CD4-positive, alpha-beta T cell treated with Interleukin-21 for 1 hour (primary cell): ENCODE data around the gene AGMO.

Source experiments
- DNase-seq: peaks from one replicate; pipeline ENCODE4 v3.0.0-alpha.2; 2020

Gene AGMO

GRCh38 chr7:15494711-15495110, 67.1 kb downstream of the AGMO start:
- DNase-seq = no peak

- no peak for DNase-seq
Measured at GRCh38 chr7:15491361-15491760, 70.5 kb downstream of the AGMO start.

- DNase-seq = no peak
Measured at GRCh38 chr7:15490291-15490690, 71.5 kb downstream of the AGMO start.

DNA sequence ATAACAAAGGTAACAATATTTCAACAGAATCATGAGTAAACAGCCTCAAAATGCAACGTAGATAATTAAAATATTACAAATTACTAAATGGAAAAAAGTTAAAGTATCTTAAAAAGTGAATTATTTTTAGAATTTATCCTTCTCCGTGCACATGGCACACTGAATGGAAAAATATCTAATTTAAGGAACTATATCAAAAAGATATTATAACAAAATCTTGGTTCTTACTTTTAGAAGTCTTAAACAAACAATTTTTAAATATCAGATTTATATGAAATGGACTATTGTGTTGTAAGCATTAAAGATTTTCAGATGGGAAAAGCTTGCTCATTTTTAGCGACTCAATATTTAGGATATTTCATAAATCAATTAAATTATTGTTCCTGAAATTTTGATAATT, 72.0 kb downstream of the AGMO start:
- DNase-seq = no peak

DNA sequence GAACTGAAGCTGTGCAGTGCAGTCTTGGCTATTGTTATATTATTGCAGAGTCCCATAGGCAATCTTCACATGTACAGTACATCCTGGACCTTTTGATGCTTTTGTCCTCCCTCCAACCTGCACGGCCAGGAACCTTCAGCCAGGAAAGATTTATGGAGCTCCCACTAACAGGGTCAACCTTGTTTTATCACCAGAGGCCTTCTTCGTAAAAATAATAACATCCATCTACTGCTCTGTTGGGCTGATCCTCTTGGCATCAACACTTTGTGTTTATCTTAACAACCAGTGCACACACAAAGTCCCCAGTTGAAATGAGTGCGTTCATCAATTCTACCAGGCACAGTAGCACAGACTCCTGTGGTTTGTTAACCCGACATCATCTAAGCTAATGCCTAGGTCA, 72.4 kb downstream of the AGMO start:
- DNase-seq = no peak

- no peak for DNase-seq
Measured at GRCh38 chr7:15488401-15488800, 73.4 kb downstream of the AGMO start.

DNA sequence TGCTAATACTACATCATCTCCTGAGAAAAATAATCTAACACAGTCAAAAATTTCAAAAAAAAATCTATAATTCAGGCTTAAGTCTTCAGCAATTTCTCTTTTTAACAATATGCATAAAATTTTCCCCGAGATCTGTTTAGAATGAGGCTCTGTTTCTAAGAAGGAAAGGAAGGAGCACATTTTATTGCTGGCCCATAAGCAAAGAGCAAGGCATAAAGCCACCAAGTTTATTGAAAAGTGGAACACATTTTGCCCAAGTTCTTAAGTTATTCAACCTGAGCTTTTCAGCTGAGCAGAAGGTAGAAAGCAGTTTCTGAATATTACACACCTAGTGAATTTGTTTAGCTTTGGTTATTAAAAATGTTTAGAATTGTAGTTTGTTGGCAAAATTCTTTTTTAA, 73.9 kb downstream of the AGMO start:
- DNase-seq = no peak

- no peak for DNase-seq
Measured at GRCh38 chr7:15485998-15486397, 75.8 kb downstream of the AGMO start.

- no peak for DNase-seq
Measured at GRCh38 chr7:15485431-15485830, 76.4 kb downstream of the AGMO start.

- no peak for DNase-seq
Measured at GRCh38 chr7:15481132-15481531, 80.7 kb downstream of the AGMO start.

- no peak for DNase-seq
Measured at GRCh38 chr7:15478401-15478800, 83.4 kb downstream of the AGMO start.

DNA sequence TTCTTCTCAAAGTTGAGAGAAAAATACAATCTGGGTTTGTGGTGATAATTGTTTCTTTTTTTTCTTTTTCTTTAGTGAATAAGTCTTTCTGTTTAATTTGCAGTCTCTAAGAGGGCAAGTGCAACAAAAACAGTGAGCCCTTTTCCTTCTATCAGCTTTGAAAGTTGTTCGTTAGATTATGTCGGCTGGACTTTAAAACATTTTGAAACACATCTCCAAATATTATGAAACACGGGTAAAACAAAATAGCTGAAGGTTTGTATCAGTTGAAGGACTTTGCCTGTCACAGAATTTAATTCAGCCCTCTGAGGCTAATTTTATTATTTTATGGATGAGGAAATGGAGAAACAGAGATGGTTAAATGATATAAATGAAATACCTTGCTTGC, 85.3 kb downstream of the AGMO start:
- DNase-seq = no peak

- no peak for DNase-seq
Measured at GRCh38 chr7:15475808-15476530, 85.8 kb downstream of the AGMO start.

- DNase-seq = no peak
Measured at GRCh38 chr7:15471669-15471950, 90.2 kb downstream of the AGMO start.

GRCh38 chr7:15470825-15471668, 90.8 kb downstream of the AGMO start:
- no peak for DNase-seq

GRCh38 chr7:15464667-15465121, 97.1 kb downstream of the AGMO start:
- DNase-seq = no peak

DNA sequence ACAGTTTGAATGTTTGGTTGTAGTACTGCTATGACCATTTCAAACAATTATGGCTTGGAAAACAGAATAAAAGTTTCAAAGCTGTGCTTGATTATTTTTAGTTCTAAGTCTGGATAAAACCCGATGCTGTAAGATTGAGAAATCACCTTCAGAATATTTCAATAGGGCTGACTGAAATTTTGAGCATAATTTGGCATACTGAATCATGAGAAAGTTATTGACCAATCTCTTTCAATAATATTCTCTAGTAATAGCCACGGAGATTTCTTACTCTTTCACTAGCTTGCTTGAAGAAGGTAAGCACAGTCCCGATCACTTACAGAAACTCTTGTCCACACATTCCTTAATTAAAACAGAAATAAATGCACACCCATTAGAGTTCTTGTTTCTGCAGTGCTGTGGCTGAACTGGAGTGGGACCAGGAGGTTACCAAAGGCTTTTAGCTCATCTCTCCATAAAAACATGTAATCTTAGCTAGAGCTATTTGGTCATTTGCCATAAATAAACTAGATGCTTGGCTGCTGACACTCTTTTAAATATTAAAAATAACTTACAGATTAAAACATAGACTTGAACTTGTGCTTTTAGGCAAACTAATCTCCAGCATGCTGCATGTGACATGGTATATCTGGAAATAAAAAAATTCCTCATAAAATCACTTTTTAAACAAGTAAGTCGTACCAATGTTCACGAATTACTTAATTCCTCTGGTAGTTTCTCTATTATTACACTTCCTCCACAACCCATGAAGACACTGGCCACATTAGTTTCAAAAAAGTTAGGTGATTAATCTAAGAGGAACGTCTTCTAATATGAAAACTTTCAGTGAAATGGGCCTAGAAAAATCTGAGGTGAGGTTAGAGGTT, 97.8 kb downstream of the AGMO start:
- no peak for DNase-seq

- no peak for DNase-seq
Measured at GRCh38 chr7:15462721-15463389, 99.0 kb downstream of the AGMO start.

DNA sequence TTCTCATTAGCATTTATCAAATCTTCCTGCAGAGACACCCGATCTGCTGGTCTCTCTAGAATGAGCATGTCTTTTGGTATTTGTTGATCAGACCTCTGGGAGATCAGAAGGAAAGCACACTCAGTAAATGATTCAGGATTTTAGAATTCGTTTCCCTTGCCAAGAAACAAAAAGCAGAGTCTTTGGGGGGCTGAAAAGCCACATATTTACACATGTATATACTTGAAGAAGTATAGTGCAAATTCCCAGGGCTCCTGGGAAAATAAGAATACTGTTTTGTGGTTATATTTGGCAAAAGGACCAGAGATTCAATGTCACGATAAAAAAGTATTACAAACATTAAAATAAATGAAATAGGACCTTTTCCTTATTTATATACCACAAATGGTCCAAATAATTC, 100.2 kb downstream of the AGMO start:
- no peak for DNase-seq

DNA sequence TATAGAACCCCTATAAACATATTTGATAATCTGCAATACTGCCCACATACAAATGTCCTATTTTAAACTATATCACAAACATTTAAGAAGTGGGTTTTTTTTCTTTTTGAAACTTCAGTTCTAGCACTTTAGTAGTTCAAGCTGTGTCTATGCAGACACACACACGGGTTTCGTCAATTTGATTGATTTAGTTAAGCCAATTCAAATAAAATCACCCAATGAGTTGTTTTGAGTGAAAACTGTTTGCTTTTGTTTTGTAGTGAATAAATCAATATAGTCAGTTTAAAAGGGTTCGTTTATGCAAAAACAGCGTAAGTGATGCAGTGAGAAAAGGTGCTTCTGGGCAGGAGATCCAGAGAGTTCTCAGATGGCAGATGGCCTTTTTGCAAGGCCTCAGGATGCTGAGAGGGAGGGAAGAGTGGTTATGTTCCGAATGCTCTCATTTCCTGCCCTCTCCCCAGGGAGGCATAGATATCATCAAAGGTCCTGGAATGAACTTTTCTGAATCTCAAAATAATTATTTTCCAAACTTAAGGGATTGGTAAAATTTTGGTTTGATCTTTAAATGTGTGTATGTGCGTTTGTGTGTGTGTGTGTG, 102.7 kb downstream of the AGMO start:
- no peak for DNase-seq

- DNase-seq = no peak
Measured at GRCh38 chr7:15457990-15458955, 103.5 kb downstream of the AGMO start.
